Vagina (tissue), 2 donors: Measurements from ENCODE around the gene HECTD2. TPM values are rescaled to one million over a fixed set of nuclear protein-coding genes. Genes with fewer than 3 reads are reported as not detected.
"Not testable (repeated sequence)": the region's sequence is repeated elsewhere in the genome, so short reads cannot be mapped to it uniquely, and the experiment has no call there.

Experiments used
- DNase-seq, 2 donors: peaks; one replicate each; pipeline ENCODE4 v3.0.0-alpha.2; 2017; ENCODE audit errors: extremely low spot score in 2 of 2
- H3K27ac ChIP-seq: fragments of 200-600 bp; sonication (generic); one replicate; pipeline ENCODE4 v1.5.1; 2019
- H3K27me3 ChIP-seq: fragments of 200-600 bp; sonication (generic); one replicate; pipeline ENCODE4 v1.5.1; 2019
- H3K36me3 ChIP-seq, 2 donors: fragments of 200-600 bp; sonication (generic); one replicate each; pipeline ENCODE4 v1.5.1; 2017 to 2019
- H3K4me1 ChIP-seq: fragments of 200-600 bp; sonication (generic); one replicate; pipeline ENCODE4 v1.5.1; 2019
- H3K4me3 ChIP-seq, 2 donors: fragments of 200-600 bp; sonication (generic); 1 replicate in 1 of 2; 2 replicates in 1 of 2; pipeline ENCODE4 v1.5.1; 2016 to 2019
- H3K9me3 ChIP-seq: fragments of 200-600 bp; sonication (generic); one replicate; pipeline ENCODE4 v1.5.1; 2019
- CTCF ChIP-seq, 3 experiments: fragments of 450-650 bp in 2 of 3; fragments of 200-600 bp in 1 of 3; sonication (generic) in 1 of 3; IDR thresholded peaks; one replicate each; pipeline ENCODE4 v1.5.1; 2017 to 2019; ENCODE audit warnings: antibody characterized with exemption in 3 of 3, mild to moderate bottlenecking in 2 of 3, moderate library complexity in 2 of 3
- POLR2A ChIP-seq, 2 donors: fragments of 450-650 bp; IDR thresholded peaks; one replicate each; pipeline ENCODE4 v1.6.1; 2017; ENCODE audit warnings: antibody characterized with exemption in 2 of 2, mild to moderate bottlenecking in 2 of 2, moderate library complexity in 2 of 2
- POLR2AphosphoS5 ChIP-seq, 2 donors: sonication (generic); formaldehyde crosslinking; IDR thresholded peaks; one replicate each; pipeline ENCODE4 v1.9.0; 2017; ENCODE audit warnings: antibody characterized with exemption in 2 of 2, mild to moderate bottlenecking in 2 of 2, low read depth in 1 of 2; ENCODE audit not compliant: insufficient read depth in 1 of 2
- intact Hi-C: fragments of 100-400 bp; cut with DNase I; formaldehyde crosslinking; loops from one replicate; pipeline ENCODE4 v1.15.1; 2023
- total RNA-seq: library from RNA; depleted of rRNA; stranded (reverse); fragments of >200 nt; gene quantifications from one replicate; pipeline ENCODE4 v1.2.3, GENCODE V29; 2016

HECTD2 gene
- total RNA-seq, 1 donor from 2014 or later = 13.3 TPM

- no peaks in the 10 kb centered on the region for H3K27me3 ChIP-seq
- TF ChIP-seq POLR2A (IDR thresholded peaks at IDR 0.05) (no peak), POLR2AphosphoS5 (IDR thresholded peaks at IDR 0.05; ENCODE audit: insufficient read depth in 1 of 2, low read depth in 1 of 2) (no peak), CTCF (IDR thresholded peaks at IDR 0.05) (no peak)
- H3K9me3 ChIP-seq = no peaks in the 10 kb centered on the region
- intact Hi-C loops = no loop called here
- H3K36me3 ChIP-seq = no peaks in the 10 kb centered on the region
- H3K4me1 ChIP-seq = peaks cover 9% of the 10 kb centered on the region
- H3K4me3 ChIP-seq = no peak overlapping the region
- H3K27ac ChIP-seq = no peak overlapping the region
- no peak for DNase-seq
Observed at GRCh38 chr10:91525896-91526712, 116.0 kb downstream of the HECTD2 start.

GRCh38 chr10:91528080-91528479, 117.9 kb downstream of the HECTD2 start:
- DNase-seq = no peak

GRCh38 chr10:91528768-91529167, 118.6 kb downstream of the HECTD2 start:
- H3K9me3 ChIP-seq = no peaks in the 10 kb centered on the region
- intact Hi-C loops = no loop called here
- H3K4me3 ChIP-seq = no peak overlapping the region
- DNase-seq = no peak
- no peak for TF ChIP-seq CTCF (IDR thresholded peaks at IDR 0.05)
- TF ChIP-seq POLR2A (IDR thresholded peaks at IDR 0.05) = no peak
- TF ChIP-seq POLR2AphosphoS5 (IDR thresholded peaks at IDR 0.05; ENCODE audit: insufficient read depth in 1 of 2, low read depth in 1 of 2) = no peak
- no peak overlapping the region for H3K27ac ChIP-seq
- no peaks in the 10 kb centered on the region for H3K36me3 ChIP-seq
- no peaks in the 10 kb centered on the region for H3K4me1 ChIP-seq
- no peaks in the 10 kb centered on the region for H3K27me3 ChIP-seq

More at GRCh38 chr10:91528080-91528479, 117.9 kb downstream of the HECTD2 start:
- no peaks in the 10 kb centered on the region for H3K4me1 ChIP-seq
- intact Hi-C loops = no loop called here
- TF ChIP-seq POLR2A (IDR thresholded peaks at IDR 0.05) (no peak), CTCF (IDR thresholded peaks at IDR 0.05) (no peak), POLR2AphosphoS5 (IDR thresholded peaks at IDR 0.05; ENCODE audit: insufficient read depth in 1 of 2, low read depth in 1 of 2) (no peak)
- no peaks in the 10 kb centered on the region for H3K36me3 ChIP-seq
- no peaks in the 10 kb centered on the region for H3K9me3 ChIP-seq
- no peak overlapping the region for H3K27ac ChIP-seq
- no peak overlapping the region for H3K4me3 ChIP-seq
- H3K27me3 ChIP-seq = no peaks in the 10 kb centered on the region

- H3K9me3 ChIP-seq, intact Hi-C loops, H3K36me3 ChIP-seq, H3K27me3 ChIP-seq, H3K4me3 ChIP-seq, H3K27ac ChIP-seq, DNase-seq: not testable (repeated sequence)
- peaks cover 15% of the 10 kb centered on the region for H3K4me1 ChIP-seq
Observed at GRCh38 chr10:91534789-91535188, 124.6 kb downstream of the HECTD2 start.

- Histone ChIP-seq H3K27ac (peak overlapping the region; percentile 14), H3K9me3 (no peaks in the 10 kb centered on the region), H3K36me3 (no peaks in the 10 kb centered on the region), H3K4me3 (no peak overlapping the region), H3K27me3 (no peaks in the 10 kb centered on the region), H3K4me1 (peaks cover 15% of the 10 kb centered on the region)
- TF ChIP-seq POLR2AphosphoS5 (IDR thresholded peaks at IDR 0.05; ENCODE audit: insufficient read depth in 1 of 2, low read depth in 1 of 2) (peak in 1 of 2 donors; percentile 29), POLR2A (IDR thresholded peaks at IDR 0.05) (no peak), CTCF (IDR thresholded peaks at IDR 0.05) (no peak)
- intact Hi-C loops = no loop called here
- no peak for DNase-seq
Observed at GRCh38 chr10:91536111-91536510, 126.0 kb downstream of the HECTD2 start.
